NCI-H748 (cell line): ENCODE results near the gene NAV1.
"Not testable (repeated sequence)": the region's sequence is repeated elsewhere in the genome, so short reads cannot be mapped to it uniquely, and the experiment has no call there.

ENCODE experiments used
- DNase-seq: peaks from one replicate; lab custom pipeline; 2025; ENCODE audit not compliant: unreplicated experiment; lab: John Stamatoyannopoulos, UW

Gene NAV1, protein sequence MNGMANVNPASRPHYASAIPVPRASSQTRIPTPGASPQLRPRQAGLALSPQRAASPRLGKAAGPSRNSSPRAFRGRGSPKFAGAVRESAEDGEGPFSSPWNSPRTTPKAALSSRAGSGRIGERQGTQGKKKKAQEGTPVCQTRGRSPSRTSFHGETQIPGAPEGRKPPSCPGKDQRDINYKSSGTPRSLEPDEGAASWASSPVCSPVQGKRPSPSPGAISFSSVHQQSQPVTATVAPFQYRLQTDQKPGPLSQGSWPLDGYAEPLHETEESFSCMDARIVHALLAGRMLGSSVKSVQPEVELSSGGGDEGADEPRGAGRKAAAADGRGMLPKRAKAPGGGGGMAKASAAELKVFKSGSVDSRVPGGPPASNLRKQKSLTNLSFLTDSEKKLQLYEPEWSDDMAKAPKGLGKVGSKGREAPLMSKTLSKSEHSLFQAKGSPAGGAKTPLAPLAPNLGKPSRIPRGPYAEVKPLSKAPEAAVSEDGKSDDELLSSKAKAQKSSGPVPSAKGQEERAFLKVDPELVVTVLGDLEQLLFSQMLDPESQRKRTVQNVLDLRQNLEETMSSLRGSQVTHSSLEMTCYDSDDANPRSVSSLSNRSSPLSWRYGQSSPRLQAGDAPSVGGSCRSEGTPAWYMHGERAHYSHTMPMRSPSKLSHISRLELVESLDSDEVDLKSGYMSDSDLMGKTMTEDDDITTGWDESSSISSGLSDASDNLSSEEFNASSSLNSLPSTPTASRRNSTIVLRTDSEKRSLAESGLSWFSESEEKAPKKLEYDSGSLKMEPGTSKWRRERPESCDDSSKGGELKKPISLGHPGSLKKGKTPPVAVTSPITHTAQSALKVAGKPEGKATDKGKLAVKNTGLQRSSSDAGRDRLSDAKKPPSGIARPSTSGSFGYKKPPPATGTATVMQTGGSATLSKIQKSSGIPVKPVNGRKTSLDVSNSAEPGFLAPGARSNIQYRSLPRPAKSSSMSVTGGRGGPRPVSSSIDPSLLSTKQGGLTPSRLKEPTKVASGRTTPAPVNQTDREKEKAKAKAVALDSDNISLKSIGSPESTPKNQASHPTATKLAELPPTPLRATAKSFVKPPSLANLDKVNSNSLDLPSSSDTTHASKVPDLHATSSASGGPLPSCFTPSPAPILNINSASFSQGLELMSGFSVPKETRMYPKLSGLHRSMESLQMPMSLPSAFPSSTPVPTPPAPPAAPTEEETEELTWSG (N-terminal part only)

DNA sequence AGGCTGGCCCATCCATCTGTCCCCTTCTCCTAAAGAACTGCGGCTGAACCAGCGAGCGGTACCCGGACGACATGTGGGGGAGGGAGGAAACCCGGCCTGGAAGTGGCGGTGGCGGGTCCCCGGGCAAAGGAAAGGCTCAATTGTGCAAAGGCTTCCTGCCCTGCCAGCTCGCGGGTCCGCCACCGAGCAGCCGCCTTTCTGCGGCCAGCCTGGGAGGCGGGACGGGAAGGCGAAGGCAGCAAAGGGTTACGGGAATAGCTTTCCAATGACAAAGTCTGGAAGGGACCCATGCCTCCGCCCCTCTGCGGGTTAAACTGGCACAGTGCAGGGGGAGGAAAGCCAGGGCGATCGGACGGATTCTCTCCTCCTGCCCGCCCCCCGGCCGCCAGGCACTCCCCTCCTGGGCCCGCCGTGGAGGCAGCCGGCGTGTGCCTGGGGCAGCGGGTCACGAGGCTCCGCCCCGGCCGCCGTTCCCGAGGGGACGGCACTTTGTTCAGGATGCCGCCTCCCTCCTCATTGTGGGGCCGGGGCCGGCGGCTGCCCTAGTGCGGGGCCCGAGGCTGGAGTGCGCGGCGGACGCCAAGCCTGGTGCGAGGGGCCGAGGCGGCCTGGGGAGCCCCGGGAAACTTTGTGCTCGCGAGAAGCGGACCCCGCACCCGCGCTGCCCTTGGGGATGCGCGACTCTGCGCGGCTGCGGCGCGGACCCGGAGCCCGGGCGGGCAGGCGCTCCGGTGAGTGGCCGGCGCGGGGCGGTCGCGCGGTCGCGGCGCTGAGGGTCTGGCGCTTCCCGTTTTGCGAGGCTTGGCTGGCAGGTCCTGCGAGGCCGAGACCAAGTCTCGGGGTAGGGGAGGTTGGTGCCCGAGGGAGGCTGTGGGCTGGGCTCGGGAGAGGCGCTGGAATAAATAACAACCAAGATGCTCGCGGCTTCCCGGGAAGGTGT, at the start of gene NAV1:
Gene NAV1 (plus strand): TSS at position 516 of the 940 bp plus-strand sequence. CDS start 83,758 bp downstream, outside the sequence.
- peak; percentile 67 for DNase-seq

DNA sequence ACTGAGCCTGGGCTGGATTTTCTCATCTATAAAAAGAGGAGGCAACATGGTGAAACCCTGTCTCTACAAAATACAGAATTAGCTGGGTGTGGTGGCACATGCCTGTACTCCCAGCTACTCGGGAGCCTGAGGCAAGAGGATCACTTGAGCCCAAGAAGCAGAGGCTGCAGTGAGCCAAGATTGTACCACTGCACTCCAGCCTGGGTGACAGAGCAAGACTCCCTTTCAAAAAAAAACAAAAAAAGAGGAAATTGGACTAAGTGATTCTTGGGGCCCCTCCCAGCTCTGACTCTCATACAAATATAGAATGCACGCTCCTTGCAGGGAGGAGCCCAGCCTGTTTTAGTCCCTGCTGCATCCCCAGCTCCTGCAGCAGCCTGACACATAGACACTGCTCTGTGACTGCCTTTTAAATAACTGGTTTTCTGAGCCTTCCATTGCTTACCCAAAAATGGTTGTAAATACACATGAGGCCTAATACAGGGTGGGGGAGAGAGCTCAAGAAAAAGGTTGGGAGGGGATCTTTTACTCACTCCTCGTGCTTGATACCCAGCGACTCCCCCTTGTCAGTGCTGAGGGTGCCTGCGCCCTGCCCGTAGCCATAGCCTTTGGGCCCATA, 49.2 kb upstream of the NAV1 start:
- no peak for DNase-seq

DNA sequence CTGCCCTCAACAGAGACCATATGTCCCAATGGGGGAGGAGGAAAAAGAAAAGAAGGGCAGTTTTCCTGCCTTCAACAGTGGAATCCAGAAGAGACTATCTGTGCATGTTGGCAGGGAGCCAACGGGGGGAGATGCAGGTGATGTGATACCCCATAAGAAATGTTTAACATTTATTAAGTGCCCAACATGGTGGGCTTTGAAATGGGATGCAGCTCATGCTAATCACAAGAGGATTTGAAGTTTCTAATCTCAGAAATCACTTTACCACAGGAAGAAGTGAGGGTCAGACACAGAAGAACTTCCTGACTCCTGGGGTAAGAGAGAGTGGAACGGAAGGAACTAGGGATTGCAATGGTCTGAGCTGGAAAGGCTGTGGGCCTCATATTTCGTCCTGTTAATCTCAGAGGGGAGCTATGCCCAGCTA, 48.2 kb upstream of the NAV1 start:
- DNase-seq, result no peak

DNA sequence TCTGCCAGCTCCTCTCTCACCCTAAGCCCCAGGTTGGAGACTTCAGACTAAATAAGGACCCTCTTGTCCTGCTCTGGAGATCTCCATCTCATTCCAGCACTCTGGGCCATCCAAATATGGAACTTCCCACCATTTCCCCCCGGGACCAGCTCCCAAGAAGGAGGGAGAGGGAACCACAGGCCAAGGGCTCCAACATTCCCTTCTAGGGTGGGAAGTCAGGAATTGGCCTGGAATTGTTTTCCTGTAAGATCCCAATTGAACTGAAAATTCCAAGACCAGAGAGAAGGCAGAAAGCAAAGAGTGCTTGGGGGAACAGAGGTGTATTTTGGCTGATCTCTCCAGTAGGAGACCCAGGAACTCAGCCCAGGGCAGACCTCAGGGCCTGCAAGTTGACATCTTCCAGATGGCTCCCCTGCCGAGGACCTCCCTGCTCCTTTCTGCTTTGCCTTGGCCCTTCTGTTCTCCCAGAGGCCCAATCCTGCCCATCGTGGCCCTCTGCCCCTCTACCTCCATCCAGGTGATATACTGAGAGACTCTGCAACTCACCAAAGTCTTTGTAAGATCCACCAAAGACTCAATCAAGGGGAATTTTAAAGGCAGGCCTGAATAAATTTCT, 46.9 kb upstream of the NAV1 start:
- no peak for DNase-seq

DNA sequence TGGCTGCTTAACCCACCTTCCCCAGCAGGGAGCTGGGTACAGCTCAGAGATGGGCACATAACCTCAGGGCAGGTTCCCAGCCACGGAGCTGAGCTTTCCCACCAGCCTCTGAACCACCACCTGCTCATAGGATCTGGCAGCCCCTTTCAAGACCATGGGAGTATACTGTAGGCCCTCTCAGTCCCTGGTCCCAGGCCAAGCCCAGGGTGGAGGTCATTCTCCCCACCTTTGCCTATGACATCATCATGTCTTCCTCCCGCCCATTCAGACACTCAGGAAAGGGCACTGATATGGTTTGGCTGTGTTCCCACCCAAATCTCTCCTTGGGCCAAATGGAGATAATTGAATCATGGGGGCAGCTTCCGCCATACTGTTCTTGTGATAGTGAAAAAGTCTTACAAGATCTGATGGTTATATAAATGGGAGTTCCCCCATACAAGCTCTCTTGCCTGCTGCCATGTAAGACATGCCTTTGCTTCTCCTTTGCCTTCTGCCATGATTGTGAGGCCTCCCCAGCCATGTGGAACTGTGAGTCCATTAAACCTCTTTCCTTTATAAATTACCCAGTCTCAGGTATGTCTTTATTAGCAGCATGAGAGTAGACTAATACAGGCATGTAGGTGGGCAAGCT, 45.8 kb upstream of the NAV1 start:
- not testable (repeated sequence) for DNase-seq

DNA sequence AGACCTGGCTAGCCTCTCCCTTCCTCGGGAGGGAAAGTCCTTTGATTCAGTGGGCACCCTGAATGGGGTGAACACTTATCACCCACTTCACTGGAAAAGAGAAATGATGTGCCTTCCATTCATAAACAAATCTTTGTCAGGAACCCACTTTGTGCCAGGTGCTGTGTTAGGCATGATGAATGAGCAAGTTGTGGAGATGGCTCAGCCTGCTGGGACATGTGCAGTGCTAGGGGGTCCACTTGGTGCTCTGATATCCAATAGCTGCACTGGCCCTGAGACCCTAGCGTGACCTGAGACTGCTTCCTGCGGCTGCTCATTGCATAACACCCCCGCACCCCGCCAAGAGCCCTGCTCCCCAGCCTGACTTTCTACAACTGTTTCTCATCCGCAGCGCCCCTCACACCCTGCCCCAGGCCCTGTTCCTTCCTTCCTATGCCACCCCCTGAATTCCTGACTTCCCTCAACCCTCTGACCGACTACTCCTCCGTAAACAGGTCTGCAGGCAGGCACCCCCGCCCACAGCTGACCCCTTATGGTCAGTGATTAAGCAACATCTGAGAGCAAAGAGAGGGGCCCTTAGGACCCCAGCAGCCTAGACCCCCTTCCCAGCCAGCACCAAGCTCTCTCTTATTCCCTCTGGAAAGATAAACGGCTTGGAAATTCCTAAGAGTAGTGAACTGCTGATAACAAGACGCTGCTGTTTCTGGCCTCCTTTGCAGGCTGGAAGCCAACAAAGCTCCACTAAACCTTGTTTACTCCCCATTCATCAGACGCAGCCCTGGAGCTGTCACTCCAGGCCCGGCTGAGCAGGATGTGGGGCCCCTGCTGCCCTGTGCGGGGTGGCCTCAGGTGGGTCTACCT, 44.9 kb upstream of the NAV1 start:
- DNase-seq, result no peak

DNA sequence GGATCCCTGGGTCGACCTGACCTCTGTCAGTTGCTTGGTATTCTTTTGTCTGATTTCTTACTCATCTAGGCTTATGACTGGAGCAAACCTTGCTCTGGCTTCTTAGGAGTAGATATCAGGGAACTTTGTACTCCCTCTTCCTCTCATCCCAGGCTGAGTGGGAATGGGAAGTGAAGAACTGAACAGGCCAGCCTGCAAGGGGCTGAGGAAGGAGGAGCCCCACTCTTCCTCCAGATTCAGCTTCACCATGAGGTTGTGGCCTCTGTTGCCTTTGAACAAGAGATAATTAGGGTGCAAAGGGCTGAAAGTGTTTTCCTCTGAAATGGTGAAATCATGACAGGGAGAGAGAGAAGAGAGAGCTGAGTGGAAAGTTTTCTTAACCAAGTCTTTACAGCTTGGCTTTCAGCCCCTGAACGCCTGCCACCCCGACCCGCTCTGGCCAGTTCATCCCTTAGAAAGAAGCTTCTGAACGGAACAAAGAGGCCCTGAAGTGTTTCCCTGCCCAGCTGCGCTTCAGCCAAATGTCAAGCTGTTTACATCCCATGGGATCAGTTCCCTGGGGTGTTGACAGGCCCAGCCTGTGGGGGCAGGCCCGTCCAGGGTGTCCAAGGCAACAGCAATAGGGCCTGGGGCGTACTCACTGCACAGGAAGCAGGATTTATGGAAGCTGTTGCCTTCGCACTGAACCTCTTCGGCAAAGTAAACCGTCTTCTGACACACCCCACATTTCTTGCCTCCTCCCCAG, 43.2 kb upstream of the NAV1 start:
- DNase-seq, result no peak

DNA sequence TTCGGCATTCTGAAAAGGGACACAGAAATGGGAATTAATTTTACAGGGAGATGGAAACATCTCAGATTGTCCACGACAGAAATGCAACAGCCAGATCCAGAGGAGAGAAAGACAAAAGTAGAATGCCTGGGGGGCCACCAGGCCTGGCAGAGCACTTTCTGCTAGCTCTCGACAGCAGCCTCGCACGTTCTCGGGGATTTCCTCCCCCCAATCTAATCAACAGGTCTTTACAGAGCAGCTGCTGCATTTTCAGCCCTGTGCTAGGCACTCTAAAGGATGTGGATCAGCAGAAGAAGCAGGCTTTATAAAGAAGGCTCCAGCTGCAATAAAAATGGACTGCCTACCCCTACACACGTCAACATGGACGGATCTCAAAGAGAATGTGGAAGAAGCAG, 42.6 kb upstream of the NAV1 start:
- DNase-seq, result no peak

DNA sequence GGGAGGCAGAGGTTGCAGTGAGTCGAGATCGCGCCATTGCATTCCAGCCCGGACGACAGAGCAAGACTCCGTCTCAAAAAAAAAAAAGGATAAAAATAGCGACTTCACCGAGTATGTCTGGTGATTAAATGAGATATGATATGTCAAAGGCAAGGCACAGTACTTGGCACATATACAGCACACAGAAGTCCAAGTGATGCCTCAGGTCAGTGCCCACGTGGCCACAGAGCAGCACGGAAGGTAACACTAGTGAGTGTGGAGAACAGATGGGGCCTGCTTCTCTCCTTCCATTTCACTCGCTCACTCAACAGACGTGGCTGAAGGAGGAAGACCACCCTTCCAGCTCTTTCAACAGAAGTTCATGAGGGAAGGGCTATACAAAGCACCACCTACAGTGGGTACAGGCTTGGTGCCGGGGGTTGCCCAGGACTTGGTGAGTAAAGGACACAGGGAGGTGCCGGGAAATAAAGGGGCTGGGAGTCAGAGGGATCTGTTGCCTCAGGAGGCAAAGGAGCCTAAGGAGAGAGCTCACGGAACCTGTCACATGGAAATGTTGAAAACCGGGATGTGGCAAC, 40.9 kb upstream of the NAV1 start:
- no peak for DNase-seq

DNA sequence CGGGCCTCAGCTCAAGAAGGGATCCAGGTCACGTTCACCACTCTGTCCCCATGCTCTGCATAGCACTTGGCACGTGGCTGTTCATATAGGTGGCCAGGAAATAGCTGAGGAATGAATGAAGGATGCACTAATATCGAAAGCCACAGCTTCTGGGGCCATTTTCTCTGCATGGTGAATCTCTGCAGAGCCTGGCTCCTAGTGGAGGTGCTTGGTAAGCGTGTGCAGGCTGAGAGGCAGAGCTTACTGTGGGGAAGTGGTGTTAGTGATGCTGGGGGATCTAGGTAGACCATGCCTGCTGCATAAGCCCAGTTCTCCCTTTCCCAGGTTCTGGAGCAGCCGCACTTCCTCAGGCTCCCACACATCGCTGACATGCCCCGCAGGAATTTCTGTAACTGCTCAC, 40.3 kb upstream of the NAV1 start:
- DNase-seq, result no peak

DNA sequence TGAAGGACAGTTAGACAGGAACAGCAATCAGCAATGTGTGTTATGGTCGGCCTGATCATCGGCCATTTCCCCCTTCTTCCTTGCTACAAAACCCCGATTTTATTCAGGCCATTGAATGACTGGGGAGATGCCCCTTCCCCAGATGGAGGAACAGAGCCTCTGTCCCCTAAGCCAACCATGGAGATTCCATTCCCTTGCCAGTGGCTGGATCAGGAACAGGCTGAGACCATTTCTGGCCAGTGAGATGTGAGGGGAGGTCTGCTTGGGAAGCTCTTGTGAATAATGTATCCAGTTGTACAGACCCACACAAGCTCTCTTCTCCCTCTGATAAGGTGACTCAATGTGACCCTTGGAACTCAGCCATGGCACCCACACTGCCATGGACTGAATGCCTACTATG, 39.7 kb upstream of the NAV1 start:
- DNase-seq, result no peak

DNA sequence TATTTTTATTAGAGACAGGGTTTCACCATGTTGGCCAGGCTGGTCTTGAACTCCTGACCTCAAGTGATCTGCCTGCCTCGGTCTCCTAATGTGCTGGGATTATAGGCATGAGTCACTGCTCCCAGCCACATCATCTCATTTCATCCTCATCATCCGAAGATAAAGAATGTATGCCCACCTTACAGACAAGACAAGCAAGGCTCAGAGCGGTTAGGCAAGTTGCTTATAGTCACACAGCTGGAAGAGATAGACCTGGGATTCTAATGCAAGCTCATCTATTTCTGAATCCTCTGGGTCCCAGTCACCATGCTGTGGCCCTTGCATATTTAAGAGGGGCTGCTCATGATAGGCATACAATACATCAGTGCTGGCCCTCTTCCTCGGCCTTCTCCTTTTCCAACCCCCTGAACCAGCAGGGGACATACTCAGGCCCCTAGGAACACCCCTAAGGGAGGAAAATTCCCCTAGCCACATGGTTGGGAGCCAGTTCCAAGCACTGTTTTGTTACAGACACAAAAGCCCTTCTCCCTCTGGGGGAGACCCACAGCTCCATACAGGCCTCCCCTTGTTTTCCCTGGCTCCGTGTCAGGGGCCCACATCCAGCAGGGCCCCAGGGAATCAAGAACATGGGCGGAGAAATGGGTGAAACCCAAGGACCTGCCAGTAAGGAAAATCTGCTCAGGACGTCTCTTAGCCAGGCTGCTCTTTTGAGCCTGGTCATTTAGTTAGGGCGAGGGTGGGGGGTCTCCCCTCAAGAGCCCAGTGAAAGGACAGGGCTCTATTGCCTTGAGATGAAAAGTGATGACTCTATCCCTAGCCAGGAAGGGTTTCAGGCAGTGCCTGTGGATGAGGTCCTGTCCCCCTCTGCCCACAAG, 38.9 kb upstream of the NAV1 start:
- no peak for DNase-seq

DNA sequence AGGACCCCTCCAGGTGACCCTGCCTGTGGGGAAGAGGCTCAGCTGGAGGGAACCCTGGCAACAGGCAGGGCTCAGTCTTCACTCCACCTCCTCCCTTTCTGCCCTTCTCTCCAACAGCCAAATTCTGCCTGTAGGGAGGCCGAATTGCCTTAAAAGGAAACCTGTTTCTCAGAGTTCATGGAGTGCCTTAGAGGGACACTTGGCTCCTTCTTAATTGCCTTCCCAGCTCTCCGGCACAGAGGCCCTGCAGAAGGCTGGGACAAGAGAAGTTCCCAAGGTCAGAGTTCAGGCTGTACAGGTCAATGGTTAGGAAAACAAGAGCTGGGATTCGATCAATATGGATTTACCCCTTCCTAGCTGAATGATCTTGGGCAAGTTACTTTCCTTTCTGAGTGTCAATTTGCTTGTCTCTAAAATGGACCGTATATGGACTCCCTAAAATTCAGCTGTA, 38.2 kb upstream of the NAV1 start:
- no peak for DNase-seq

DNA sequence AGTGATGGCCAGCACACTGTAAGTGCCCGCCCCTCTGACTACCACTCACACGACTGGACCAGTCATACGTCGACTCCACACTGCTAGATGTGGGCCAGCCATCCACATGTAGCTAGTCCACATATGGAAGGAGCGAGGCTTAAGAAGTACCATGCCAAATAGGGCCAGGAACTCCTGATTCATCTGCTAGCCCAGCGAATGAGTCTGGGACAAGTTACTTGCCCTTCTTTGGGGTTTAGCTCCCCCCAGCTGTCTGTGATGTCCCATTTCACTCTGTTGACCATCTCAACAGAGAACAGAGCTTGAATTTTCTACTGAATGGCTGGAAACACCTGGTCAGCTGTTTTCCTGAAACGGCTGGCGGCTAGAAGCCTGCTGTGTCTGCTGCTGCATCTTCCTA, 37.8 kb upstream of the NAV1 start:
- DNase-seq, result no peak

DNA sequence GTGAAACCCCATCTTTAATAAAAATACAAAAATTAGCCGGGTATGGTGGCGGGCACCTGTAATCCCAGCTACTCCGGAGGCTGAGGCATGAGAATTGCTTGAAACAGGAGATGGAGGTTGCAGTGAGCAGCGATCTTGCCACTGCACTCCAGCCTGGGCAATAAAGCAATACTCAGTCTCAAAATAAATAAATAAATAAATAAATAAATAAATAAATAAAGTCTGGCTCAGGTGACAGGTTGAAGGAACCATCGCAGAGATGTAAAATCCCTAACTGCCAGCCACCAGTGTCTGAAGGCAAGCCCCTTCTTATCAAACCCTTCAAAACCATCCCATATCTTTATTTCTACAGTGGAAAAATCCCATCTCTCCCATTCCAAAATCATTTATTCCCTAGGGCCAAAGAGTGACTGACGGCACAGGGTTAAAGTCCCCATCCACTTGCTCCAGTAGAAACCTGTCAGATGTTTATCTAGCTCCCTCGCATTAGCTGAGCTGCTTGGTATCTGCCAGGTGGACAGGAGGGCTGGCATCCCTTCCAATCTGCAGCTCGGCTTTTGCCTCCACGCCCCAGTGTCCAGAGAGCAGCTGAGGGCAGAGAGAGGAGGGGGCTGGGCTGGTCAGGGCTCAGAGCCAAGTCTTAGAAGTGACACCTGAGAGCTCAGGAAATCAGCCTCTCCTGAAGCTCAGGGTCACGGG, 37.0 kb upstream of the NAV1 start:
- DNase-seq, result peak; percentile 89
